Measurements from ENCODE around the gene GEMIN4.

GRCh38 chr17:767076-767475 lies 15.0 kb upstream of the GEMIN4 start:
- no peak for TF ChIP-seq CTCF (IDR thresholded peaks at IDR 0.05)
- TF ChIP-seq POLR2A (IDR thresholded peaks at IDR 0.05) = no peak
